Activated naive CD8-positive, alpha-beta T cell treated with anti-CD3 and anti-CD28 coated beads, Interleukin-2, amount 50 U/mL, for 16 hours (primary cell): ENCODE measurements around the gene RAB3IL1.

ENCODE experiments used
- DNase-seq: peaks from one replicate; pipeline ENCODE4 v3.0.0-alpha.2; 2020; ENCODE audit warnings: low read depth, low spot score

RAB3IL1 gene

DNA sequence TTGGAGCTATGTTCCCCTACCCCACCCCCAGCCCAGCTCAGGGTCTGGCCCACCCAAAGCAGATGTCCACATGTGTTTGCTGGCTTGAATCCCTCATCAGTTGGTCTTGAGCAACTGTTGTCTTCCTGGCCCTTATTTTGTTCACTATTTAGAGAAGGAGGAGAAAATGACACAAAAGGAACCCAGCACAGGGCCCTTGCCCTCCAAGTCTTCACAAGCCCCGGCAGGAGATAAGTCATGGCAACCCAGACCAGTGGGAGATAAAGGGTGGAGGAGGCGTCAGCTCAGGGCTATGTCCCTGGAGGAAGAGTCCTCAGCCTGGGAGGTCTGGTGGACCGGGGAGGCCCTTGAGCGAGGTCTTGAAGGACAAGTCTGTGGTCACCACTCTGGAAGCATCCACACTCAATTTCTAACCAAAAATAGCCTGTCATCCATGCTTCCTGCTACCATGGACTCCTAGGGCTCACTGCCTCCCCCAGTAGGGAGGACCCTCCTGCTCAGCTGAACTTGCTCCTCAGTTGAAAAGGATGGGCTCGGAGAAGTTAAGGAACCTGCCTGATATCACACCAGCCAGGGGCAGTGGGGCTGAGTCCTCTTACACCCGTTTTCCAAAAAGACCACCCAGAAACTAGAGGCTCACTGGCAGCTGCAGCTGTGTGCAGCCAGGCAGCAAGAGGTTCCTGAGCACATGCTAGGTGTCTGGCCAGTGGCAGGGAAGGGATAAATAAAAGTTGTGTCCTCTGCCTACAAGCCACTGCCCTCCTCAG lies 1.8 kb upstream of the RAB3IL1 start:
- DNase-seq: no peak

DNA sequence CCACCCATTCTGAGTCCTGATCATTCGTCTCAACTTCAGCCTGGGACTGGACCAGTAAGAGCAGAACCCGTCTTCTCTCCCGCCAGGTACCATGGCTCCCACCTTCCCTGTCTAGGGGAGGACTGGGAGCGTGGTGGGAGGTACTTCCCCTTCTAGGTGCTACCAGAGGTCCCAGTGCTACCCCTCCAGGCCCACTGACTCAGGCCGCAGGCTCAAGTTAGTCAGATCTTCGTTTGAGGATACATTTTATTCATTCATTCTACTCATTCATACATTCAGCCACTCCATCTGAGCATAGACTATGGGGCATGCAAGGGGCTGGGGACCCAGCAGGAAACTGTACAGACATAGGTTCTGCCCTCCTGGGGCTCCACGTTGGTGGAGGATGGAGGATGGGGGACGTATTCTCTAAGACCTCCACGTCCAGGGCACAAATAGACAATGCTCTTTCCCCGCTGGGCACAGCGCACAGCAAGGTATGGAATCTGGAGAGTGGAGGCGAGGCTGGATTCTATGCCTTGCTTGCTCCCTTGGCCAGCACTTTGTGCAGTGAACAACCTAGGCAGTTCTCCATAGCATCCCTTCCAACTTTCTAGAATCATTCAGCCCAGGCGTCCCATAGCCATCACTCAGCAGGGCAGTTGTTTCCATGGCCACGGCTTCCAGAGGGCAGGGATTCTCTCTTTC lies 1.0 kb upstream of the RAB3IL1 start:
- no peak for DNase-seq

DNA sequence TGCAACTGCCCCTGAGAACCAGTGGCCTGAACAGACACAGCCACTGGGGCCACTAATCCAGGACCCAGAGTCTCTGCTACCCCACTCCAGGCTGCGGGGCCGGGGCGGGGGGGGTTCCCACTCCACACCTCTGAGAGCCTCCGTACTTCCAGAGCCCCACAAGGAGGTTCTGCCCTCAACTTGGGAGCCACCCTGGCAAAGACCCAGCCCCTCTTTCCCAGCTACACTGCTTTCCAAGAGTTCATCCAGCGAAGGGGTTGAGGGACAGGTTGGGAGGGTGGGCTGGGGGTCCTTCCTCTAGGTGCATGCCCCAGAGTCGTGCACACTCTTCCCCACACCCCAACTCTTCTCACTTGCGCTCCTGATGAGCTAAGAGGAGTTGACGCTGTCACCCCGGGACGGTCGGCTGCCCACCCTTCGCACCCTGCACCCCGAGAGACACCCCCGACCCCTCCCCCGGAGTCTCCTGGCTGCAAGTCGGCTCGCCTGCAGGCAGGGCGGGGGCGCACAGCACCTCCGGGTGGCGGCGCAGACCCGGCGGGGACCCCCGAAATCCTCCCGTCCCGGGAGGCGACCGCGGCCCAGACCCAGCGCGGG lies 531 bp downstream of the RAB3IL1 start:
- no peak for DNase-seq

DNA sequence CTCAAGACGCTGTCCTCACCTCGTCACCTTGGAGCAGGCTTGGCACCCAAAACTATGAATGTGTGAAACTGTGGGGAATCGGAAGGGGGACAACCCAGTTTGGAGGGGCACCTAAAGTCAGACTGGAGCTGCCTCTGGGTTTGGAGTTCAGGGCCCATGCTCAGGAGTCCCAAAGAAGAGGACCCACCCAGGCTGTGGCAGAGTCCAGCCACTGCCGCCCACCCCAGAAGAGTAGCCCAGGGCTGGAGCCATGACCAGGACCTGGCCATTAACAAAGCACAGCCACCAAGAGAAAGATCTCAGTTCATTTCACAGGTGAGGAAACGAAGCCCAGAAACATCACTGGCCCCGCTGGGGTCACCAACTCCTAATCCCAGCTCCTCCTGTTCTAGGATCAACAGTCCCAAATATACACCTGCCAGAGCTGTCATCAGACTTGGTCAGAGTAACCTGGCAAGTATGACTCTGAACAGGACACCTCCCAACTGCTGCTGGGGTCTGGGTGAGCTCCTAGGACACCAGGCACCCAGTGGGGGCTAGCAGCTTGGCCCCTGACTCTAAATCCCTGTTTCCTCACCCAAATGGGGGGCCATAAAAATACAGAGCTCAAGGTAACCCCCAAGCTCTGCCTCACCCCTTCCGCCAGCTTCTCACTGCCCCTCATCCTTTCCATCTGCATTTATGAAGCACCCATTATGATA lies 2.7 kb downstream of the RAB3IL1 start:
- no peak for DNase-seq

DNA sequence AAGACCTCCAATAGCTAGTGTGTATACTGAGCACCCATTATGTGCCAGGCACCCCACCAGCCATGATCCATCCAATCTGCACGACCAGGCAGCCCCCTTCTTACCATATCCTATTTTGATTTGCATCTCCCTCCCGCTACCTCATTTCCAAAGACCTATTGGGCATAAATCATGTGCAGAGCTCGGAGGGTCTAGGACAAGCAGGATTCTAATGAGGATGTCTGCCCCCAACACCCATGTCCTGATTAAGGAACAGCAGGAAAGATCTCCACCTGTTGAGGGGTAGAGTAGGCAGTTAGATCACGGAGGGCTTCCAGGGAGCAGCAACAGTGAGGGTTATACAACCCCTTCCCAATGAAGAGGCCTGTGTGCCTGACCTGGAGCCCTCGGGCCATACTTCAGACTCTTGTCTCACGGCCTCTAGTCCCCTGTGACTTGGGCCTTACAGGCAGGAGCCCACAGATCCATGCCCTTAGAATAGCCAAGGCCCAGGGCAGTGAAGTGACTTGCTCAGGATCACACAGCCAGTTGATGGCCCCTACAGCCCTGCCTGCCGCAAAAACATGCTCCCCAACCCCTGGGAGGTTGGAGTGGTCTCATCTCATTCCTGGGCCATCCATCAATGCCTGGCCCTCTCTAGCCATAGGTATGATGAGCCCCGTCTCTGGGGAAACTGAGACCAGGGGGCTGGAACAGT lies 3.5 kb downstream of the RAB3IL1 start:
- no peak for DNase-seq

DNA sequence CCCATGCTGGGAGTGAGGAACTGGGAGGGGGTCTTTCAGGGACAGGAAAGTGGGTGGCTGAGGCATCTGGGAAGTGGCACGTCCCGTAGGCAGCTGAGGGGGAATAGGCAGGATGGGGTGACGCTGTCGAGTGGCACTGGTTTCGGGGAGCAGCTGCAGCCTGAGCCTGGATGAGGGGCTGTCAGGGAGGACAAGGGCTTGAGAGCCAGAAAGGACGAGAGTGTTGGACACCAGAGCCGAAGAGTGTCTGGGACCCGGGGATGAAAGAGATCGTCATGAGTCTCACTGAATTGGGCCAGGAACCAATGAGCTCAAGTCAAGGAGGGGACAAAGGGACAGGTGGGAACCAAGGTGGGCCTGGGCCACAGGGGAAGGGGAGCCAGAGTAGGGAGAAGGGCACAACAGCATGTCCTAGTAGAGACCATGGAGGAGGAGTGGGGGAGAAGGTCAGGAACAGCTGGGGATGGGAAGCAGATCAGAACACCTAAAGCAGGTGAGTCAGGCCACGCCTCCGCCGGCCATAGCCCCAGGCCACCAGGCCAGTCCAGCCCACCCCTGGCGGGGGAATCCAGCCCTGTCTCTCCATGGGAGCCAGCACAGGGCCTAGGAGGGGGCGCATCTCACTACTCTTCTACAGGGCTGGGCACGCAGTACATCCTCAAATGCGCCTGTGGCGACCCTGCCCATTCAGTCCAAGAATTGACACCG lies 4.2 kb downstream of the RAB3IL1 start:
- DNase-seq: no peak

DNA sequence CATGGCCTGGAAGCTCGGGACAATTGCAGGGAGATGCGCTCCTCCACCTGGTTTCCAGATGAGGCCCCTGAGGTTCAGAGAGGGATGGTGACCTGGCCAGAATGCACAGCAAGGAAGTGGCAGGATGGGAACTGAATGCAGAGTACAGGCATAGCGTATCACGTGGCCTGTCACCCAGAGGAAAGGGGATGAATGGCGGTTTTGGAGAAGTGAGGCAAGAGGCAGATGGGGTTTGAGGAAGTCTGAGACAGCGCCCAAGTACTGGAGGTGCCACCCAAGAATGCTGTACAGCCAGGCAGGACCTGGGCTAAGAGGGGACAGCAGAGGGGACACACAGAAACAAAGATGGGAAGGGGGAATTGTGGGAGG lies 4.9 kb downstream of the RAB3IL1 start:
- DNase-seq: no peak

DNA sequence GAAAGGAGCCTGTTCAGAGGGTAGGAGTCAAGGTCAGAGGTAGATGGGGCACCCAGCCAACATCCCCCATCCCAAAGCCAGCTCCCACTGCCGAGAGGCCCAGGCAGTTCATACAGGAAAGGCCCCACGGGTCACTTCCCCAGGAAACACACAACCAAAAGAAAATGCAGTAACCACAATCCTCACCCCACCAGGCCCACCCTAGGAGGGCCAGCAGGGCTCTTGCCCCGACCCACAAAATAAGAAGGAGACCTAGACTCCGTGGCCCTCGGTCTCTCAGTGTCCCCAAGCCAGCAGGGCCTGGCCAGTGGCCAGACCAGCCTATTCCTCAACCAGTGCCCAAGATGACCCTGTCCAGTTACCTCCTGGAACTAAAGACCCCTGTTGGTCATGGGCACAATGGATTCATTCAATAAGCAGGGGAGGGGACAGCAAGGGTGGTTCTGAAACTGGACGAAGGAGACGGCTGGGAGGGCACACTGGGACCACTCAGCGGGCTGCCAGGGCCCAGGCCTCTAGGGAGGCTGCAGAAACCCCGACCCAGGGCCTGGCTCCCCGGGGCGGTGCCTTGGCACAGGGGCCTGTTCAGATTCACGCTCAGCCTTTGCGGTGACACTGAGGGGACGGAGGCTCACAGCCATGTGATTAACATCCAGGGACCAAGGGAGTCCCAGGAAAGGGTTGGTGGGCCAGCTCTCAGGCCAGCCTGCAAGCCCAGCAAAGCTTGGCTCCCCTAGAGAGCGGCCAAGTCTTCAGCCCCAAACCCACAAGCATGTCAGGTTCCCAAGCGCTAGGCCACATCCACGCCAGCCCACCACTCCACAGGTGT lies 5.5 kb downstream of the RAB3IL1 start:
- DNase-seq: no peak

DNA sequence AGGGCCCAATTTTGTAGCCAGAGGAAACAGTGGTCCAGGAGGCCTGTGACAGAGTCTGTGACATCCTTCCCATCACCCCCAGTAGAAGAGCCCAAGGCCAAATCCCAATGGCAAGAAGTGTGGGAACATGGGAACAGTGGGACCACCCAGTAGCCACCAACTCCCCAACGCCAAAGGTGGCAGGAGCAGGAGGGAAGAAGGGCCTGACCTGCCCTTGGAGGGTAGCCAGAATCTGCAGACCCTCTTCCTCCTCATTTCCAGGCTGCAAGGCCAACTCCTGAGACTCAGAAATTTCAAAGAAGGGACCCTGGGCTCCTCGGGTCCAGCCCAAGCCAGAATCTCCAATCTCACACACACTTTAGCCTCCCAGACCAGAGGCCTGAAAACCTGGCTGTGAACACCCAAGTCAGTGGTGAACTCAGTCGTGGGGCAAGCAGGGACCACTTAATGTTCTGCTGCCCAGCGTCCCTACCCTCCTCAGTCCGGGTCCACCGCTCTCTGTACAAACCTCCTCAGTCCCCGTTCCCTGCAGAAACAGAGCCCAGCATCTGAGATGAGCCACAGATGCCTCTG lies 6.2 kb downstream of the RAB3IL1 start:
- no peak for DNase-seq

DNA sequence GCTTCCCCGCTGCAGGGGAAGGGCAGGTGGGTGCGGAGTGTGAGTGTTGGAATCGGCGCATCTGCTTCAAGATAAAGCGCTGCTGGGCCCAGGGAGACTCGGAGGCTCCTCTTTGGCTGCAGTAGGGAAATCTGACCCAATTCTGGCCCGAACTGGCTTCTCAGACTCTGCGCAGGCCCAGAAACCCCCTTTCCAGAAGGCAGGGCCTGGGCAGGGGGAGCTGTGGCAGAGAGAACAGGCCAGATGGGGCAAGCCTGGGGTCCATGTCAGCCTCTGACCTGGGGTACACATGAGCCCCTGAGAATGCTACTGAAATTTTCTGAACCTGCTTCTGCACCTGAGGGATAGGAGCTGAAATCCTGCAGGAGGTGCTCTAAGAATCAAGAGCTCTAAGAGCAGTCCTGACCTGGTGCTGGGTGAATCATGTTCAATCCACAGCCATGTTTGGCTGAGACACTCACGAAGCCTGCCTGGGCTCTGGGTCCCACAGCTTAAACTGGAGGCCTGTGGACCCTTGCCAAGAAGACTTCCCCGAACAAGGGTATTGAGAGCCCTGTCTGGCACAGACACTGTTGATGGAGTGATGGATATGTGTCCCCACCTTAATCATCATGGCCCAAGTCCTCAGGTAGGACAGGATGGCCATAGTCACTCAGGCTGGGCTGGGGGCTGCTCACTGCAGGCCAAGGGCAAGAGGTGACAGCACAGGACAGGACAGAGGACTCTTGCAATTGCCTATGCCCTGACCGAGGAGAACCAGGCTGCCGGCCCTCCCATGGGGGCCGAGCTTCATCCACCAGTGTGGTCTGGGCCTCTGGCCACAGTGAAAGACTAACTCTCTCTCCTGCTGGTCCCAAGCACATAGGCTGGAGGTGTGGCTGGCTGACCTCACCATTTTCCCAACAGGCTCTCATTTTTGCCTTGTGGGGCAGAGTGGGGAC lies 6.9 kb downstream of the RAB3IL1 start:
- no peak for DNase-seq

DNA sequence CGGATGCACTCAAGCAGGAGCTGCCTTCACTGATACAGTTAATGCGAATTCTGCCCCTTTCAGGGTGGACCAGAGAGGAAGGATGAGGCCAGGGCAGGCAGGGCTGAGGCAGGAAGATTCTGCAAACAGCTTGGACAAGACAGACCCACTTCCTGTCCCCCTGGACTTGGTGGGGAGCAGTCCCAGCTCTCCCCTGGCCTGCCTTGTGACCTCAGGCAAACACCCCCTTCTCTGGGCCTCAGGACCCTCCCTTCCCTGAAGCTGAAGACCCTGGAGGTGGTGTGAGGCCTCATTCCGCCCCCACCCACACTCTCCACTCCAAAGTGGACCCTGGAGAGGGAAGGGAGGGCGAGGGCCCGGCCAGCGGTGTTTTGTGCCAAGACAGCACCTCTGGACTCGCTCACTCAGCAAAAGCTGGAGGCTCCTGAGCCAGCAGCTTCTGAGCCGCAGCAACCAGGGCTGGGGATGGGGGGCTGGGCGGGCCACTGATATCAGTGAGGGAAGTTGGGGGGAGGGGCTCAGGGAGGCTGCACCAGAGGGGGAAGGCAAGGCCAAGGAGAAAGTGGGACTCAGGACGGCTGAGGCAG lies 8.5 kb downstream of the RAB3IL1 start:
- DNase-seq: no peak

DNA sequence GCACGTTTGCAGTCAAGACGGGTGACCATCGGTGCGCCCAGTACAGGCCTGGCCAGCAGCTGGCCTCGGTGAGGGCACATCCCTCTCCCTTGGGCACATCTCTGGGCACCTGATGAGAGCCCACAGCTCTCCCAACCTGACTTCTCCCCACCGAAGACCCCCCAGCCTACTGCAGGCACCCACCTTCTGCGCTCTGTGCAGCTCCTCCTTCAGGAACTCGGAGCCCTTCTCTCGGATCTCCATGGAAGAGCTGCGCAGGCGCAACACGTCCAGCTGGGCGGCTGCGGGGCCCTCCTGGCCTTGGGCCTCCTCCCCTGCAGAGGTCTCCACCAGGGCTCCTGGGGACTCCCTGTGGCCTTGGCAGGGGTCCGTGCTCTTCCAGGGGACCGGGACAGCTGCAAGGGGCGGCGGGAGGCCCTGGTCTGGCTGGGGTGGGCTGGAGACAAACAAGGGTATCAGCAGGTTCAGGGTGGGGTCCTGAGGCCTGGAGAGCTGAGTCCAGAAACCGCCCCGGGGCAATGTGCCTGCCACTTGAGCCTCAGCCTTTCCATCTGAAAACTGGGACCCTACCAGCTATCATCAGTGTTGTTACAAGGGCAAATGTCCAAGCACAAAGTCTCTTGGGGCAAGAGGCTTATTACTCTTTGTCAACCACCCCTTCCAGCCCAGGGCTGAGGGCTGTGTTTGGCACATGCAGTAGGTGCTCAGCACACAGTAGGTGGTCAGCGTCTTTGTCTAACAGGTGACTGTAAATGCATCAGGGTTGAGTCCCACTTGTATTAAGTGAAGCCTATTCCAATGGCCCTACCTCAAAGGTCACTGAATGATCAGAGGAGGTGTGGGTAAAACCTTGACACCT lies 9.3 kb downstream of the RAB3IL1 start:
- DNase-seq: no peak

DNA sequence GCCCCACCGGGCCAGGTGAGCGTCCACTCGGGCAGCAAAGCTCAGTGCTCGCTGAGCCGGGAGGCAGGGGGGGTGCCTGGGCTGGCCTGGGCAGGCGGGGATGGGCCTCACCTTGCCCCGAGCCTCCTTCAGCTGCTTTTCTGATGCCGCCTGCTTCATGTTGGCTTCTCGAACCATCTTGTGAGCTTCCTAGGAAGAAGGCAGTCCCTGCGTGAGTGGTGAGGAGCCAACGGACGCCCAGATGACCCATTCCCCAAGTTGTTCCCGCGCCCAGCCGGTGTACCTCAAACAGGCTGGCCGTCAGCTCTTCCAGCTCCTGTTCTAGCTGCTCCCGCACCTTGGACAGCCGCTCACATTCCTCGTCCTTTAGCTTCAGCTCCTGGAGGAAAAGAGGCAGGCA lies 10.1 kb downstream of the RAB3IL1 start:
- no peak for DNase-seq

DNA sequence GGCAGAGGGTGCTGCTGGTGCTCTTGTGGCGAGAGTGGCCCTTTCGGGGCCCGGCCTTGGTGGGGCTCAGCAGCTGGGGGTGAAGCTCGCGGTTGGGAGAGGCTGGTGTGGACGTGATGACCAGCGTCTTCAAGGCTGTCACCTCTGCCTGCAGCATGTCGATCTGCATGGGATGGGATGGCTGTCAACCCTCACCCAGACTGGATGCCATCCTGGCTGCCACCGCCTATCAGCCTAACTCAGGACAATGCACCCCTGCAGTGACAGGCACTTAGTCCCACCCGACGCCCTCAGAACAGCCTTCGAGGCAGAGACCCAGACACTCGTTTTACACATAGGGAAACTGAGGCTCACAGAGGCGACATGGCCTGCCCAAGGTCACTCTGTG lies 10.8 kb downstream of the RAB3IL1 start:
- no peak for DNase-seq

DNA sequence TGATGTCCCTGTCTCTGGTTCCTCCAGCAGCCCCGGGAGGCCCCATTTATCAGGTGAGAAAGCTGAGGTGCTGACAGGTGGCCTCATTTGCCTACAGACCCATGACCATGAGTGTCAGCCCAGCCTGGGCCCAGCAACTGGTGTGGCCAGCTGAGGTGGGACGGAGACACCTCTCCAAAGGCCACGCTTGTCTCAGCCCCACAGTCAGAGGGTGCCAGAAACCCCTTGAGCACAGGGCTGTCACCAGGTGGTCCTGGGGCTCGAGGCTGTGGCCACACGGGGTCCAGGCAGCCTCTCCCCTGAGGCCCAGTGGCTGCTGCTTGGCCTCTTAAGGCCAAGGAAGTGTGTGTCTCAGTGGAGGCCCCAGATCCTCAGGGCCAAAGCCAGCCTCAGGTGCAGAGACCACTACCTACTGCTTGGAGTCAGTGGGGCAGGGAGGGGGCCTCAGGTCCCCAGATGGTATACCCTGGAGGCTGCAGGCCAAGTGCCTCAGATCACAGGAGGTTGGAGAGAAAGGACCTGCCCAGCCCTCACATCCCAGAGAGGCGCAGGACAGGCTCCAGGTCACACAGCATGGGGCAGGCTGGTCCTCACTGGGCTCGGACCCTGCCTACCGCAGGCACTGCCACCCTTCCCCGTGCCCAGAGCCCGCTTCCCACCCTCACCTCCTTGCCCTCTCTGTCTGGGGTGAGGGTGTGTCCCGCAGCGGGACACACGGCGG lies 11.4 kb downstream of the RAB3IL1 start:
- no peak for DNase-seq

DNA sequence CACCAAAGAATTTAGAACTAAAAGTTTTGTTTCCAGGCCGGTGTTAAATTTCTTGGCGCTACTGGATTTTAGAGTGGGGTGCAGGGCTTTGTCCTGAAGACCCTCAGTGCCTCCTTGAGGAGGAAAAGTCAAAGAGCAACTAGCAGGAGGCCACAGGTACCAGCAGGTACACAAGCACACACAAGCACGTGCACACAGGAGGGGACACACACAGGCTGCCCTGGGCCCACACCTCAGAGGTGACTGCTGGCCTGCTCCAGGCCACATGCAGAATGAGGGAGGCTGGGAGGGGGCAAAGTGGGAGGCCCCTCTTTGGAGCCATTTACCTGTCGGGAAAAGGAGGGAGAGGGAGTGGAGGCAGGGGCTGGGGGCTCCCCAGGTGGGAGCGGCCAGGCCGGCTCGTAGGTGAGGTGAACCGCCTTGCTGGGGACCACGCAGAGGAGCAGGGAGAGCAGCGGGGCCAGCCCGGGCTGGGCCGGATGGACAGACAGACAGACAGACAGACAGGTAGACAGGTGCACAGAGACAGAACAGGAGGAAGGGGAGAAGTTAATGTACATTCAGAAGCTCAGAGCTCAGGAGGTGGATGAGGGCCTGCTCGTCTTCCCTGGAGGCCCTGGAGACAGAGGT lies 12.2 kb downstream of the RAB3IL1 start:
- no peak for DNase-seq
